ENCODE measurements around the gene MRPL24.

Gene MRPL24

GRCh38 chr1:156743367-156744302 lies 2.7 kb upstream of the MRPL24 start:
- DNase-seq, result peak in 3 of 4 experiments; percentile 24 to 56 (median 40)

GRCh38 chr1:156742801-156743200 lies 1.9 kb upstream of the MRPL24 start:
- DNase-seq, result no peak

GRCh38 chr1:156742017-156742416 lies 1.1 kb upstream of the MRPL24 start:
- no peak for DNase-seq

- no peak for DNase-seq
Observed at GRCh38 chr1:156741481-156741983, 644 bp upstream of the MRPL24 start.

- peak in 1 of 4 experiments; percentile 4 for DNase-seq
Observed at GRCh38 chr1:156740237-156740740, 599 bp downstream of the MRPL24 start.

DNA sequence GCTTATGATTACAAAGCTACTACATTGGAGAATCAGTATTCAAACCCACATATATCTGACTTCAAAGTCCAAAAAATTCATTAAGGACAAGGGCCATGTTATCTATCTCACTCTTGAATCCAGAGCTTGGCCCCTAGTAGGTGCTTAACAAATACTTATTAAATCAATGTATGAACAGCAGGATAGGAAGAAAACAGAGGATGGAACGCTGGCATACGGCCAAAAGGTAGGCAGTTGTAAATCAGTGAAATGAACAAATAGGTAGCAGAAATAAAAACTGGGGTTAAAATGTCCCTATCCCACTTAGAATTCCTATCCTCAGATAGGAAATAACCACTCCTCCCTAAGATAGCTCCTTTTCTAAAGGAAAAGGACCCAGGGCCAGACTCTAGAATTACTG lies 2.0 kb downstream of the MRPL24 start:
- DNase-seq, result no peak

- DNase-seq, result peak in 1 of 4 experiments; percentile 14
Observed at GRCh38 chr1:156738407-156738806, 2.5 kb downstream of the MRPL24 start.

DNA sequence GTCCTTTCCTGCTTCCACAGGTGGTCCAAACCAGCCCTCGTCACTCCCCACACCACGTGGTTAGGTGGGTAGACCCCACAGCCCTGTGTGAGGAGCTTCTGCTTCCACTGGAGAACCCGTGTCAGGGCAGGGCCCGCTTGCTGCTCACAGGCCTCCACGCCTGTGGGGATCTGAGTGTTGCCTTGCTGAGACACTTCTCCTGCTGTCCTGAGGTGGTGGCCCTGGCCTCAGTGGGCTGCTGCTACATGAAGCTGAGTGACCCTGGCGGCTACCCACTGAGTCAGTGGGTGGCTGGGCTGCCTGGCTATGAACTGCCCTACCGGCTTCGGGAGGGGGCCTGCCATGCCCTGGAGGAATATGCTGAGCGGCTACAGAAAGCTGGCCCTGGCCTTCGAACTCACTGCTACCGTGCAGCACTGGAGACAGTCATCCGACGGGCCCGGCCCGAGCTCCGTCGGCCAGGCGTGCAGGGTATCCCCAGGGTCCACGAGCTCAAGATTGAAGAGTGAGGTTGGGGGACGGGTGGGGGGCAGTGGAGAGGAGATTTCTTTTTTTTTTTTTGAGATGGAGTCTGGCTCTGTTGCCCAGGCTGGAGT lies 6.8 kb downstream of the MRPL24 start:
- no peak for DNase-seq

DNA sequence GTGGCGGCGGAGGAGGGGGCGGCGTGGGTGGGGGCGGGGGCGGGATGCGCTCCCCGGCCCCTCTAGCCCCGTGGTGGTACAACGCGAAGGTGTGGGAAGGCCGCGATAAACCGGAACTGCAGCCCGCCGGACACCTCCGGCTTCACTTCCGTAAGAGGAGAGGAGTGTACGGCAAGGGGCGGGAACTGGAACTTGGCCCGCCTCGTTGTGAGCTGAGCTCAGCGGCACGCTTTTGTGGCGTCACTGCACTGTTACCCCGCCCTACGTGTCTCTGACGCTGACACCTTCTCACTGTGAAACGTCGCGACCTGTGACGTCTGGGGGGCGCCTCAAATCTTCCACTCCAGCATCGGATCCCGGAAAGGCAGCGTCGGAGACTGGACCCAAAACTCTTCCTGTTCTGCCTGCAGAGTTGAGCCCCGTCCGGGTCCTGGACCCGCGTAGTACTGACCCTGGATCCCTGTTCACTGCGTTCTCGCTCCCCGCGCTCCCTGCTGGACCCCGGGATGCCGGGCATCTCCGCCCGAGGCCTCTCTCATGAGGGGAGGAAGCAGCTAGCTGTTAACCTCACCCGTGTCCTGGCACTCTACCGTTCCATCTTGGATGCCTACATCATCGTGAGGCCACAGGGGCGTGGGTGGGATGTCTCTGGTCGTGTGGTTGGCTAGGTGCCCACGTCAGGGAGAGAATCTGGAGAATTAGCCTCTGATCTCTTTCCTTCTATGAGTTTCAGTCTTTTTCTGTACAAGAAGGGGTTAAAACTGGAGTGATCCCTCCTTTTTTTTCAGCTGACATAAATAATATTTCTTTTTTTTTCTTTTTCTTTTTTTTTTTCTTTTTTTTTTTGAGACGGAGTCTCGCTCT lies 12.1 kb downstream of the MRPL24 start, which contains the start of gene ISG20L2:
Gene ISG20L2 (minus strand): TSS at position 168 of the 864 bp plus-strand sequence. CDS start 1,114 bp downstream, outside the sequence.
- DNase-seq, result peak; percentile 98 to 99 (median 98)

- peak; percentile 84 to 92 (median 87) for DNase-seq
Observed at GRCh38 chr1:156727926-156728598, 12.8 kb downstream of the MRPL24 start, which contains the start of gene METTL25B. TSS of gene METTL25B (plus strand) at chr1:156728469. CDS start at chr1:156729105, 636 bp downstream.

DNA sequence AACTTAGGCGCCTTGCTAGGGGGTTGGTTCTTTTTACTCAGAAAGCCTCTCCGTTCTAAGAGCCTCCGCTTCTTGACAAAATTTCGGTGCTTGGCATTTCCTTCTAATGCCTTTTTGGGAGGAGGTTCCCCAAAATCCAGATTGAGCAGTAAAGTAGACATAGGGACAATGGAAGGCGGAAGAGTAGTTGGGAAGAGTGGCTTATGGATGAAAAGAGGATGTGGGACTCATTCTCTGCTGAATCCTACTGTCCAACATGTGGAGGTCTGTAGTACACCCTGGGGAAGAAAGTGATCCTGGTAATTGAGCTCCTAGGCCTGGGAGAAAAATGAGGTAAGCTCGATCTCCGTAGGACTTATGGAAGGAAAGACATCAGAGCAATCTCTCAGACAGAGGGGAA lies 13.4 kb downstream of the MRPL24 start:
- DNase-seq, result peak in 3 of 4 experiments; percentile 6 to 29 (median 11)

DNA sequence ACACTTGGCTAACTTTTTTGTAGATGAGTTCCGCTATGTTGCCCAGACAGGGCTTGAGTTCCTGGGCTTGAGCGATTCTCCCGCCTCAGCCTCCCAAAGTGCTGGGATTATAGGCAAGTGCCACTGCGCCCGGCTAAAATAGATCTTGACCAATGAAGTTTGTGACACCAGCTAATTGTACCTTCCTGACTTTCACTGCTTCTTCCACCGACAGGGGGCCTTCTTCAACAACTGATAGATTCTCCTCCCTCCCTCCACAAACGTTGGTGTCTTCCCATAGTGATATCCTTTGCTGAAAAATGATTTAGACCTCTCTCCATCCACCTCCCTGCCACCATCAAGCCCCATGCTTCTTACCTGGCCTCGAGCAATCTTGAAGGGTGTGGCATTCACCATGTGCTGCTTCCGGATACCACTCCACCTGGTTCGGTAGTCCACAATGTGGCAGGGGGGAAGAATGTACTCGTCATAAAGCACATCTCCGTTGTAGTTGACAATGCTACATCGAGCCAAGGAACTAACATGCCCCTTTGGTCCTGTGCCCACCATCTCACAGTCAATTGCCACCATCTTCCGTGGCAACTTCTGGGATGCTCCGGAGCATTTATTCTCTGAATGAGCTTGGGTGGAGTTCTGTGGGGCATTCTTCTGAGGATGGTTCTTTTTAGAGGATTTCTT lies 14.2 kb downstream of the MRPL24 start:
- peak; percentile 59 to 79 (median 72) for DNase-seq

- peak; percentile 94 to 97 (median 94) for DNase-seq
Observed at GRCh38 chr1:156725683-156726280, 15.1 kb downstream of the MRPL24 start.

DNA sequence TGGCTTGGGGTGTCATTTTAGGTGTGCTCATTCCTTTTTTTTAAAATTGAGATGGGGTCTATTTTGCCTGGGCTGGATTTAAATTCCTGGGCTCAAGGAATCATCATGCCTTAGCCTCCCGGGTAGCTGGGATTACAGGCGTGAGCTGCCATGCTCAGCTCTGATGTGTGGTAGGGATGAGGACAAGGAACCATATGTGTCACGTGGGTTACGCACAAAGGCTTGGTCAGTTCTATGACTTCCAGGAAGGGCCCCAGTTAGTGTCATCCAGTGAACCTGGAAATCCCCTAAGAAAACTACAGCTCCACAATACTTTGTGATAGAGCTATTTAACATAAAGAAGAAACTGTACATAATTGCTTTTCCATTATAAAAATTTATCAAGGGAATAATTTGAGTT lies 19.4 kb downstream of the MRPL24 start:
- no peak for DNase-seq

GRCh38 chr1:156721131-156721530 lies 19.8 kb downstream of the MRPL24 start:
- DNase-seq, result no peak

DNA sequence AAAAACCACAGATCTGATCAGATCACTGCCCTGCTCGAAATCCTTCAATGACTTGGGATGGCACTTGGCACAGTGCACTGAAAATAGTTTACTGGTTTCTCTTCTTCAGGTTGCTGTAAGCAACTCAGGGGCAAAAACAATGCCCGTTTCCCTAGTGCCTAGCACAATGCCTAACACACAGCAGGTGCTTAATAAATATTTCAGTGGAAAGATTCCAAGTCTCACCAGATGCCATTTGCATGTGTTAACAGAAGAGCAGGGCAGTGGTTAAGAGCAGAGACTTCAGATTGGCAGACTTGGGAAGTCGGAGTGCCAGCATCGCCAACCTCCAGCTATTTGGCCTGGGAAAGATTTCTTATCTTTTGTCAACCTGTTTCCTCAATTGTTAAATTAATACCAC lies 23.5 kb downstream of the MRPL24 start:
- DNase-seq, result no peak

- no peak for DNase-seq
Observed at GRCh38 chr1:156714830-156715229, 26.1 kb downstream of the MRPL24 start.

DNA sequence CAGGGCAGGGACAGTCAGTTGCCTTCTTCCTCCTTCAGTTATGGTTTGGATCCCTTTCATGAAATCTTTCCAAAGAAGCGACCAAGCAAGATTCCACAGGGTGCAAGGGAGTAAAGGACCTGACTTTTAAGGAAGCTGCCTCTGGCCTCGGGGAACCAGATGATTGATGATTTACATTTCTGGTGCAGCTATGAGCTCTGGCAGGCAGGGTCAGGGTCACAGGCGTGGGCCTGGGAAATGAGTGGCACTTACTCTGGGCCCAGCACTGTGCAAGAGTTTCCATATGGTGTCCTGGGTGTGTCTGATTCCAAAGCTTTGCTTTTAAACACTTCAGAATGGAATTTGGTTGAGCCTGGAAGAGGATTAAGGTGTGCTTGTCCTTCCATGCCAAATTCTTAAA lies 28.3 kb downstream of the MRPL24 start:
- no peak for DNase-seq

DNA sequence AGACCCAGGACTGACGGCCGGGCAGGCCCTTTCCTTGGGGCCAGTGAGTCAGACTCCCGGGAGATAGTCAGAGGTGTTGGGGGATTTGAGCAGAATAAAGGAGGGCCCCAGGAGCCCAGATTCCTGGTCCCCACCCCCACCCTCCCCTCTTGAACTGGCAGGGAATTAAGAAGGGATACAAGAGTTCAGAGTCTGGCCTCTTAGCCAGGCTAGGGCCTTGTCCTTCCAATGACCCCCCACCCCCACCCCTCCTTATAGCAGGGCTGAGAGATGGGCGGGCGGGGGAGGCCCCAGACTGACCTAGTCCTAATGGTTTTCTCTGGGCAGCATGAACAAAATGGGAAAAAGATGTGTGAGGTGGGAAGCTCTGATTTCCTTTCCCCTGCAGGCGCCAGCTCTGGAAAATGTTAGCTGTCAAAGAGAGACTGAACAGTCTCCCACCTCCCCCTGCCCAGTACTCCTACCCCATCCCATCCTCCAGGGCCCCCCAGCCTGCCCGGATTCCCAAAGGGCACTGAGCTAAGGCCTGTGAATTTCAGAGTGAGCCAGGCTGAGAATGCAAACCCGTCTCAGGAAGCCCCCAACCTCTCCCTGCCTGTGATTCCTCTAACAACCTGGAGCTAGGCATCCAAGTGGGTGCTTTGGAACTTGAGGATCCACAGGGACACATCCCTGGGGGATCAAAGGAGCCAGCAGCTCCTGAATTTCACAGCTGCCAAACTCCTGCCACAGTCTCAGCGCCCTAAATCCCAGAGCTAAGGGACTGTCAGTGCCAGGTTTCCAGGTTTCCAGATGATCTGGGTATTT lies 29.7 kb downstream of the MRPL24 start:
- no peak for DNase-seq
